Measurements from ENCODE around the gene GTF3C5.
A peak's percentile ranks its signal among the peaks of the same experiment; 100 is the strongest.

Gene GTF3C5

GRCh38 chr9:133102190-133103021 lies 71.6 kb downstream of the GTF3C5 start:
- no peak for TF ChIP-seq CTCF (conservative IDR thresholded peaks at IDR 0.05; ENCODE audit: low read length)
- no peak for DNase-seq (ENCODE audit: low read depth)
- H3K4me3 ChIP-seq (ENCODE audit: low read length), result no peak overlapping the region

GRCh38 chr9:133103183-133103986 lies 72.6 kb downstream of the GTF3C5 start:
- H3K4me3 ChIP-seq (ENCODE audit: low read length), result no peak overlapping the region
- DNase-seq (ENCODE audit: low read depth), result peak; percentile 30
- TF ChIP-seq CTCF (conservative IDR thresholded peaks at IDR 0.05; ENCODE audit: low read length), result peak; percentile 92

- TF ChIP-seq CTCF (conservative IDR thresholded peaks at IDR 0.05; ENCODE audit: low read length), result no peak
- no peak for DNase-seq (ENCODE audit: low read depth)
- H3K4me3 ChIP-seq (ENCODE audit: low read length), result no peak overlapping the region
These were observed 73.2 kb downstream of the GTF3C5 start for GRCh38 chr9:133103987-133104505.

GRCh38 chr9:133104718-133105460 lies 74.1 kb downstream of the GTF3C5 start:
- no peak for TF ChIP-seq CTCF (conservative IDR thresholded peaks at IDR 0.05; ENCODE audit: low read length)
- DNase-seq (ENCODE audit: low read depth), result no peak
- no peak overlapping the region for H3K4me3 ChIP-seq (ENCODE audit: low read length)

- H3K4me3 ChIP-seq (ENCODE audit: low read length), result no peak overlapping the region
- no peak for TF ChIP-seq CTCF (conservative IDR thresholded peaks at IDR 0.05; ENCODE audit: low read length)
- DNase-seq (ENCODE audit: low read depth), result no peak
These were observed 74.6 kb downstream of the GTF3C5 start for GRCh38 chr9:133105461-133105770.

- H3K4me3 ChIP-seq (ENCODE audit: low read length), result no peak overlapping the region
- TF ChIP-seq CTCF (conservative IDR thresholded peaks at IDR 0.05; ENCODE audit: low read length), result no peak
- no peak for DNase-seq (ENCODE audit: low read depth)
These were observed 75.9 kb downstream of the GTF3C5 start for GRCh38 chr9:133106511-133107244.
